WI38 (cell line): Measurements from ENCODE around the gene BABAM2.

Experiments
- H3K4me3 ChIP-seq: 2 replicates; pipeline ENCODE4 v1.5.1; 2011; ENCODE audit warnings: low read depth, mild to moderate bottlenecking, control low read depth, low read length
- TF ChIP-seq, protein P1 (sequence below): IDR thresholded peaks from 2 replicates; pipeline ENCODE4 v1.5.1; 2012; ENCODE audit warnings: low read depth, mild to moderate bottlenecking, control low read depth, low read length

The BABAM2 gene

DNA sequence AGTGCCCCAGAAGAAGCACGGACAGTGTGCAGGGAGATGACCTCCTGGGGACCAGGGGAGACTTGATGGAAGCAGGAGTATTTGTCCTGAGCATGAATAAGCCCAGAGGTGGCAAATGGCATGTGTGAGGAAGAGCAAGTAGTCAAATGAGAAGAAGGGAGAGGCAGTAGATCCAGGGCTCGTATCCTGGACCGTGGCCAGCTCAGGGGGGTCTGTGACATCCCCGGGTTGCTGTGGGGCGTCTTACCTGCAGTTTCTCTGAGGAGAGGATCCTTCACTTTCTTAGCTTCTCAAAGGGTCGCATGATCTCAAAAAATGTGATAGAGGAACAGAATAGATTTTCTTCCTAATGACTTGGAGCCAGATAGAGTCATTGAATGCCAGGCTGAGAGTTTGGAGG lies 445.1 kb downstream of the BABAM2 start:
- H3K4me3 ChIP-seq = no peak overlapping the region
- TF ChIP-seq, protein P1, sequence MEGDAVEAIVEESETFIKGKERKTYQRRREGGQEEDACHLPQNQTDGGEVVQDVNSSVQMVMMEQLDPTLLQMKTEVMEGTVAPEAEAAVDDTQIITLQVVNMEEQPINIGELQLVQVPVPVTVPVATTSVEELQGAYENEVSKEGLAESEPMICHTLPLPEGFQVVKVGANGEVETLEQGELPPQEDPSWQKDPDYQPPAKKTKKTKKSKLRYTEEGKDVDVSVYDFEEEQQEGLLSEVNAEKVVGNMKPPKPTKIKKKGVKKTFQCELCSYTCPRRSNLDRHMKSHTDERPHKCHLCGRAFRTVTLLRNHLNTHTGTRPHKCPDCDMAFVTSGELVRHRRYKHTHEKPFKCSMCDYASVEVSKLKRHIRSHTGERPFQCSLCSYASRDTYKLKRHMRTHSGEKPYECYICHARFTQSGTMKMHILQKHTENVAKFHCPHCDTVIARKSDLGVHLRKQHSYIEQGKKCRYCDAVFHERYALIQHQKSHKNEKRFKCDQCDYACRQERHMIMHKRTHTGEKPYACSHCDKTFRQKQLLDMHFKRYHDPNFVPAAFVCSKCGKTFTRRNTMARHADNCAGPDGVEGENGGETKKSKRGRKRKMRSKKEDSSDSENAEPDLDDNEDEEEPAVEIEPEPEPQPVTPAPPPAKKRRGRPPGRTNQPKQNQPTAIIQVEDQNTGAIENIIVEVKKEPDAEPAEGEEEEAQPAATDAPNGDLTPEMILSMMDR = no peak

DNA sequence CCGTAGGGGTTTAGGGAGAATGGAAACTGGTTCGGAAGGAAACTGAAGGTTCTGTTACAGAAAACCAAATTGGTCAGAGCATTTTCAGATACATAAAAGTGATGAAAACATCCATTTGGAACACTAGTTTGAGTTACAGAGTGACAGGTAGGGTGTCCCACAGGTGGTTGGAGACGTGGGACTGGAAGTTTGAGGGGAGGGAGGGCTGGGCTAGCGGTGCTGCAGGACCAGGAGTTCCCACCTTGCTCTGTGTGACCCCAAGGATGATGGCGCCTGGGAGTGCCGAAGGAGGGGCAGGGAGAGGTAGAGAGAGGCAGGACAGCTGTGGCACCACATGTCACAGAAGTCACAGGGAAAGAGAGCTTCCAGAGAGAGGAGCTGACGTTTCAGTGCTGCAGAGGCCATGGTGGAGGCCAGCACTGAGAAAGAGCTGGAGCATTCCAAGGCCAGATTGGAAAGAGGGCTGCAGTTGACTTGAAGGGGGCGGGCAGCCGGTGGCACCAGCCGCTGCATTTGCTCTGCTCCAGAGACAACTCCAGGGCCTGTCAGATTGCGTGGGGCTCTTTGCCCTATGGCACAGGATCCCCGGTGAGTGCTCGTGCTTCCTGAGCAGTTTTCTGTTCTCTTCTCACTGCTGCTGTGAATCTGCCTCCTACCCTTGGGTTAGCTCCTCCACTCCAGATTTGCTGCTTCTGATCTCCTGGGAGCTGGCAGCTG lies 445.9 kb downstream of the BABAM2 start:
- H3K4me3 ChIP-seq = no peak overlapping the region
- TF ChIP-seq, protein P1 = no peak

DNA sequence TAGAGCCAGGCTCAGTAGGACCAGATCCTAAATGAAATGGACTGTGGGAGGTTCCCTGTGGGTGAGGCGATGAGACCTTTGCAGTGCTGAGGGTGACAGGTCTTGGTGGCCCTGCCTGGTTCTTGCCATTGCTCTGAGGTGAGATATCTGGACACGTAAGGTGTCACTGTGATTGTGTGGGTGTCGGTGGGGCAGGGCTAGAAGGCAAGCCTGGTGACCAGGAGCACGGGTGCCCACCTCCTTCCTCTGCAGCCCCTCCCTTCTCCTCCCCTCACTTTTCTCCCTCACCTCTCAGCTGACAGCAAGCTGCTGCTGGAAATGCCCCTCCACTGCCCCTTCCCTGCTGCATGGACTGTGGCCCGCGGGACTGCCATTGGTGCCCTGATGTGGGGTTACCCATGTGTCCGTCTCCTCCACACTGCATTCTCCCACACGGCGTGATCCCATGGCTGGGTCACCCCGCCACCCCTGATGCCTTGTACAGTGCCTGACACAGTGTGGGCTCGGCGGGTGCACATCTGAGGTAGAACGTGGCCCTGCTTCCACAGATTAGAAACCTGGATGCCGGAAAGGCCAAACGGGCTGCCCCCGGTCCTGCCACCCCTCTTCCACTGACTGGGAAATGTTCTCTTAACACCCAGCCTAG lies 446.6 kb downstream of the BABAM2 start:
- no peak overlapping the region for H3K4me3 ChIP-seq
- TF ChIP-seq, protein P1 = no peak

DNA sequence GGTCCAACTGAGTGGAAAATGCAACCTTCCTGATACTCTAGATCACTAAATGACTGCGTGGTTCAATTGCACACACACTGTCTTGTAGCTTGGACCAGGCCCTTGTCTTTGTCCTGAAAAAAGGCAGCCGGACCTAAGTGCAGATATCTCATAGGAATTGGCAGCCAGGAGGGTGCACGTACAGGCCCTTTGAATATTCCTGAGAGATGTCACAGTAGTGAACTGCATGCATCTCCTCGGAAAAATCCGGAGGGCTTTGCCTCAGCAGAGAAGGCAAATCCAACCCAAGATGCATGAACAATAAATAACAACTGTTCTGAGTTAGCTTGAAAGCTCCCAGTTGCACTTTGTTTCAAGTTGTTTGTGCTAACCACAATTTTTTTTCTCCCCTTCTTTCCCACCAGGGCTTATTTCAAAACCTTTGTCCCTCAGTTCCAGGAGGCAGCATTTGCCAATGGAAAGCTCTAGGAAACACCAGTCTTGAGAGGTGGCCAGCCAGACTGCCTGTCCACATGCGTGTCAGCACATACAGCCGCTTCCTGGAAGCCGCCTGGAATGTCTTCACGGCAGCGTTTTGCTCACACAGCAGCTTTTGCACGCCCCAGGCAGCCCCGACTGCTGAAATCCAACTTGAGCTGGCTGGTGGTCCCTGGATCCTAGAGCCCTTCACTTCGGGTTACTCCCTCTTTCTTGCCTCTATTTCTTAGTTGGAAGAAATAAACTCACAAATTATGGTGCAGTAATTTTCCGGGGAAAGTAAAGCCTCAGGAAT lies 447.7 kb downstream of the BABAM2 start:
- TF ChIP-seq, protein P1 = no peak
- no peak overlapping the region for H3K4me3 ChIP-seq

DNA sequence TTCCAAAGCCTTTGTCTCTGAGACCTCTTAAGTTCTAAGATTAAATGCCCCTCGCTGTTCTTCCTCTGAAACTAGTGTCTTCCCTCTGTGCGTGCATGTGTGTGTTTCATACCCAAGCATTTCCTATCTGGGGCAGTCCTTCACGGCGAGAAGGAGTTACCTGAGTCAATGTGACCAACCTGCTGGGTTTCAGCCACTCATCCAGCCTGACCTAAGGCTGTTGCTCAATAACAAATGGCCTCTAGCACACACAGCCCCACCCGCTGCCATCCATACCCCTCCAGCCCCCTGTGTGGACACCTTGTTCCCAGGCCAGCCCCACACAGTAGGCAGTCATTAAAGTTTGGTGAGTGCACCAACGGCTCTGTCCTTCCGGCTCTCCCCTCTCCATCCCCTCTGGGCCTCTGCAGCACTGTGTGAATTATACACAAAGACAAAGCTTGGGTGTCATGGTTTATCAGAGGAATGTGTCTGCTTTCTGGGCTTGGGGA lies 448.3 kb downstream of the BABAM2 start:
- TF ChIP-seq, protein P1 = no peak

DNA sequence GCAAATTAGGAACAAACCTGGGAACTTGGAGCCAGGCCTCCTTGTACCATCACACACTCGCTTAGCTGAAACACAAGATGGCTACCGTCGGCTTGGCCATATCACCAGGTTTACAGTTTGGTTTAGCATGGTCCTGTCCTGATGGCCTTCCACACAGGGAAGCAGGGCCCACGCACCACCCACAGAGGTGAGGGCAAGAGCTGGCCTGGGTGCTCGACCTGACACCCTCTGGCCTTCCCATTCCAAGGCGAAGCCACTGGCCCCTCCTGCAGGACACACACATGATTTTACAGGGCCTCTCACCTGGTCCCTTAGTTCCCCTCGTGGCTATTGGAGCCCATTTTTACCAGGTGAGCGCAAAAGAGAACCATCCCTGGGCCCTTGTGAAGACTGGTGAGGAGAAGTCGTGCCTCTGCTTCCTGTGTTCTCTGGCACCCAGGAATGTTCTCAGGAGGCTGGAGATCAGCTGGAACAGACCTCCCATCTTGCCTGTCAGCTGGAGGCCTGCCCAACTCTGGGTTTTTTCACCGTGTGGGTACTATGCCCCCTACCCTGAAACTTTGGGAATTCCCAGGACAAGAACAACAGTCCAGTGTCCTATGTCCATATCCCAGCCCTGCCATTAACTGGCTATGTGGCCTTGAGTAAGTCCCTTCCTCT lies 449.1 kb downstream of the BABAM2 start:
- TF ChIP-seq, protein P1 = no peak
- H3K4me3 ChIP-seq = no peak overlapping the region

More for the DNA sequence above, 448.3 kb downstream of the BABAM2 start:
- no peak overlapping the region for H3K4me3 ChIP-seq
